H9 (cell line): ENCODE results near the gene ULK4. TPM values are rescaled to one million over a fixed set of nuclear protein-coding genes. Genes with fewer than 3 reads are reported as not detected.

Source experiments
- DNase-seq: peaks from one replicate; pipeline ENCODE4 v3.0.0-alpha.2; 2017
- H2AFZ ChIP-seq: one replicate; pipeline ENCODE4 v1.6.1; 2013; ENCODE audit warnings: mild to moderate bottlenecking, low read length, control low read depth, moderate library complexity
- H2AK5ac ChIP-seq: 2 replicates; pipeline ENCODE4 v1.6.1; 2013; ENCODE audit warnings: low read length, control low read depth, mixed read lengths; ENCODE audit not compliant: insufficient read length
- H2BK120ac ChIP-seq: one replicate; pipeline ENCODE4 v1.6.1; 2013; ENCODE audit warnings: low read depth, mild to moderate bottlenecking, low read length, control low read depth, inconsistent platforms; ENCODE audit not compliant: poor library complexity, severe bottlenecking
- H2BK12ac ChIP-seq: 2 replicates; pipeline ENCODE4 v1.6.1; 2013; ENCODE audit warnings: low read length, control low read depth, mixed read lengths, low read depth; ENCODE audit not compliant: insufficient read length
- H2BK15ac ChIP-seq: 2 replicates; pipeline ENCODE4 v1.6.1; 2013; ENCODE audit warnings: low read depth, low read length, control low read depth
- H2BK20ac ChIP-seq: one replicate; pipeline ENCODE4 v1.6.1; 2013; ENCODE audit warnings: low read depth, mild to moderate bottlenecking, low read length, control low read depth, inconsistent platforms; ENCODE audit not compliant: poor library complexity, severe bottlenecking
- H2BK5ac ChIP-seq: 2 replicates; pipeline ENCODE4 v1.6.1; 2013; ENCODE audit warnings: low read length, control low read depth, mixed read lengths; ENCODE audit not compliant: insufficient read length
- H3K14ac ChIP-seq: 2 replicates; pipeline ENCODE4 v1.6.1; 2013; ENCODE audit warnings: low read length, control low read depth; ENCODE audit not compliant: insufficient read depth
- H3K18ac ChIP-seq: 2 replicates; pipeline ENCODE4 v1.6.1; 2013; ENCODE audit warnings: low read depth, mild to moderate bottlenecking, mixed read lengths, low read length, control low read depth; ENCODE audit not compliant: insufficient read length
- H3K23ac ChIP-seq: 2 replicates; pipeline ENCODE4 v1.6.1; 2013; ENCODE audit warnings: low read length, control low read depth, mixed read lengths, low read depth; ENCODE audit not compliant: insufficient read length
- H3K23me2 ChIP-seq: 2 replicates; pipeline ENCODE4 v1.6.1; 2013; ENCODE audit warnings: low read depth, mild to moderate bottlenecking, mixed read lengths, low read length, control low read depth; ENCODE audit not compliant: insufficient read length, poor library complexity, severe bottlenecking
- H3K27ac ChIP-seq: 2 replicates; pipeline ENCODE4 v1.5.1; 2013; ENCODE audit warnings: low read length, control low read depth, mixed read lengths, low read depth; ENCODE audit not compliant: insufficient read length
- H3K27me3 ChIP-seq: 2 replicates; pipeline ENCODE4 v1.6.1; 2013; ENCODE audit warnings: low read length, control low read depth, inconsistent platforms; ENCODE audit not compliant: insufficient read depth
- H3K4ac ChIP-seq: 2 replicates; pipeline ENCODE4 v1.6.1; 2013; ENCODE audit warnings: low read depth, mild to moderate bottlenecking, control low read depth, inconsistent platforms, low read length, moderate library complexity
- H3K4me1 ChIP-seq: 2 replicates; pipeline ENCODE4 v1.6.1; 2013; ENCODE audit warnings: low read length, control low read depth, inconsistent platforms; ENCODE audit not compliant: insufficient read depth
- H3K4me2 ChIP-seq: 2 replicates; pipeline ENCODE4 v1.6.1; 2013; ENCODE audit warnings: low read length, control low read depth, mixed read lengths; ENCODE audit not compliant: insufficient read length, insufficient read depth
- H3K56ac ChIP-seq: 2 replicates; pipeline ENCODE4 v1.6.1; 2013; ENCODE audit warnings: low read depth, mild to moderate bottlenecking, mixed read lengths, low read length, control low read depth; ENCODE audit not compliant: insufficient read length
- H3K79me1 ChIP-seq: 2 replicates; pipeline ENCODE4 v1.6.1; 2013; ENCODE audit warnings: low read depth, mild to moderate bottlenecking, moderate library complexity, low read length, control low read depth, inconsistent platforms; ENCODE audit not compliant: insufficient read depth, poor library complexity, severe bottlenecking
- H3K79me2 ChIP-seq: 2 replicates; pipeline ENCODE4 v1.6.1; 2013; ENCODE audit warnings: low read length, control low read depth, inconsistent platforms; ENCODE audit not compliant: insufficient read depth
- H3K9ac ChIP-seq: 2 replicates; pipeline ENCODE4 v1.6.1; 2013; ENCODE audit warnings: low read length, control low read depth, mixed read lengths; ENCODE audit not compliant: insufficient read length; ENCODE audit errors: extremely low read depth
- H3K9me3 ChIP-seq: one replicate; pipeline ENCODE4 v1.6.1; 2013; ENCODE audit warnings: low read depth, low read length, inconsistent platforms; ENCODE audit not compliant: control insufficient read depth
- H3T11ph ChIP-seq: one replicate; pipeline ENCODE4 v1.6.1; 2013; ENCODE audit warnings: mild to moderate bottlenecking, low read length, control low read depth, inconsistent platforms
- H4K20me1 ChIP-seq: one replicate; pipeline ENCODE4 v1.6.1; 2013; ENCODE audit not compliant: control insufficient read depth, insufficient read length, insufficient read depth
- H4K5ac ChIP-seq: 2 replicates; pipeline ENCODE4 v1.6.1; 2013; ENCODE audit warnings: low read depth, mild to moderate bottlenecking, mixed read lengths, low read length, control low read depth; ENCODE audit not compliant: insufficient read length
- H4K8ac ChIP-seq: replicated peaks from 2 replicates; pipeline ENCODE4 v1.6.1; 2013; ENCODE audit warnings: low read length, control low read depth, mixed read lengths, low read depth; ENCODE audit not compliant: insufficient read length
- H4K91ac ChIP-seq: 2 replicates; pipeline ENCODE4 v1.6.1; 2013; ENCODE audit warnings: low read depth, mild to moderate bottlenecking, moderate library complexity, mixed read lengths, low read length, control low read depth; ENCODE audit not compliant: insufficient read length
- H3K27ac Mint-ChIP-seq, 3 experiments: 2 replicates in 2 of 3; 3 replicates in 1 of 3; pipeline ENCODE4 v1.8.0; 2020 to 2021; ENCODE audit warnings: mixed read lengths in 3 of 3, mild to moderate bottlenecking in 1 of 3, moderate library complexity in 1 of 3
- H3K27me3 Mint-ChIP-seq: 2 replicates; pipeline ENCODE4 v1.8.0; 2021; ENCODE audit warnings: low read depth, mild to moderate bottlenecking, moderate library complexity, mixed read lengths
- H3K36me3 Mint-ChIP-seq, 3 experiments: 2 replicates in 2 of 3; 3 replicates in 1 of 3; pipeline ENCODE4 v1.8.0; 2020 to 2021; ENCODE audit warnings: low read depth in 3 of 3, mixed read lengths in 3 of 3; ENCODE audit not compliant: insufficient read depth in 1 of 3
- H3K4me1 Mint-ChIP-seq, 2 experiments: 2 replicates each; pipeline ENCODE4 v1.8.0; 2020; ENCODE audit warnings: mixed read lengths in 2 of 2
- H3K4me3 Mint-ChIP-seq, 2 experiments: 2 replicates in 1 of 2; 3 replicates in 1 of 2; pipeline ENCODE4 v1.8.0; 2020 to 2021; ENCODE audit warnings: mild to moderate bottlenecking in 2 of 2, mixed read lengths in 2 of 2, moderate library complexity in 1 of 2
- H3K9me3 Mint-ChIP-seq, 2 experiments: 2 replicates in 1 of 2; 3 replicates in 1 of 2; pipeline ENCODE4 v1.8.0; 2020; ENCODE audit warnings: mild to moderate bottlenecking in 2 of 2, mixed read lengths in 2 of 2, moderate library complexity in 1 of 2
- total RNA-seq: library from RNA; stranded (reverse); gene quantifications from 2 replicates; pipeline ENCODE4 v1.2.1, GENCODE V29; 2021
- TF ChIP-seq, protein P1 (sequence below): fragments of 200-600 bp; sonication (generic); conservative IDR thresholded peaks from 3 replicates; pipeline ENCODE4 v1.8.0; 2021; ENCODE audit warnings: antibody characterized with exemption, mild to moderate bottlenecking

Gene ULK4
- total RNA-seq, 1 experiment from 2014 or later: 12.9 TPM

DNA sequence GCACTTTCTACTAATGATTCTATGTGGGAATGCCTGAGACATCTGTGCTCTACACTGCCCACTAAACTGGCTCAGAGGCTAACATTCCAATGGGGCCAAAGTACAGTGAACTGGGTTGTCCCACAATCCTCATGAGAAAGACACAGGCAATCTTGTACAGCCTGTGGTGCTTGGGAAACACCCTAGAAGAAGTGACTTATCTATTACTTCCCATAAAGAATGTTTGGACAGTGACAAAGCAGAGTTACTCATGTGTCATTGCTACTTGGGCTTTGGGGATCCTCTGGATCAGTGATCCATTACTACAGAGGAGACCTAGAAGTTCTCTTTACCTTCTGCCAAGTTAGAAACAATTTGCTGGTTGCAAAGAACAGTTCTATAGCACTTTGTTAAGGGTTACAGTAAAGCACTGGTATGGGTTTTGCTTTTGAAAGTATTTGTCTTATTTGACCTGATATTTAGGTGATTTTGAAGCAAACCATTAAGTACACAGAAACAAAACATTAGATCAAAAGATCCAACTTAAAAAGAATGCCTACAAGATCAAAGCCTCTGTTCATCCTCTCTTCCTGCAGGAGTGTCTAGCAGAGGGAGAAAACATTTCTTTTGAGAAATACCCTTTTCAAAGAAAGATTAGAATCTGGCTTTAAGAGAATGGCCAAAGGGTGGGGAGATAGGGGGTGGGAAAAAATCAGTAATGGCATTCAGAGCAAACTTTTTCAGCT is 686.8 kb downstream of the ULK4 start:
- Histone ChIP-seq H3T11ph (no peak overlapping the region), H2BK120ac (no peak overlapping the region), H3K4me2 (no peak overlapping the region), H3K9ac (no peak overlapping the region), H3K79me2 (no peaks in the 10 kb centered on the region), H3K4me1 (peaks cover 3% of the 10 kb centered on the region; the same call in 1 of the 2 replicates), H3K23me2 (no peaks in the 10 kb centered on the region), H3K56ac (no peak overlapping the region), H2BK12ac (no peak overlapping the region), H2BK5ac (no peak overlapping the region), H3K27ac (no peak overlapping the region), H2AK5ac (no peak overlapping the region), H3K14ac (no peak overlapping the region), H2BK15ac (no peak overlapping the region), H3K18ac (no peak overlapping the region), H4K20me1 (no peaks in the 10 kb centered on the region), H2BK20ac (no peak overlapping the region), H3K9me3 (no peaks in the 10 kb centered on the region), H2AFZ (no peak overlapping the region), H4K91ac (no peak overlapping the region), H3K27me3 (no peaks in the 10 kb centered on the region), H3K4ac (no peak overlapping the region), H4K5ac (no peak overlapping the region), H3K23ac (no peak overlapping the region), H4K8ac (no peak overlapping the region), H3K79me1 (no peaks in the 10 kb centered on the region)
- peaks cover 8 to 12% of the 10 kb centered on the region in 2 experiments; a peak in 4 of 5 replicates for H3K9me3 Mint-ChIP-seq
- no peak overlapping the region for H3K4me3 Mint-ChIP-seq
- H3K36me3 Mint-ChIP-seq: peaks cover 0 to 8% (median 0%) of the 10 kb centered on the region in 3 experiments; a peak in 4 of 7 replicates
- H3K27ac Mint-ChIP-seq: no peak overlapping the region
- TF ChIP-seq, protein P1, sequence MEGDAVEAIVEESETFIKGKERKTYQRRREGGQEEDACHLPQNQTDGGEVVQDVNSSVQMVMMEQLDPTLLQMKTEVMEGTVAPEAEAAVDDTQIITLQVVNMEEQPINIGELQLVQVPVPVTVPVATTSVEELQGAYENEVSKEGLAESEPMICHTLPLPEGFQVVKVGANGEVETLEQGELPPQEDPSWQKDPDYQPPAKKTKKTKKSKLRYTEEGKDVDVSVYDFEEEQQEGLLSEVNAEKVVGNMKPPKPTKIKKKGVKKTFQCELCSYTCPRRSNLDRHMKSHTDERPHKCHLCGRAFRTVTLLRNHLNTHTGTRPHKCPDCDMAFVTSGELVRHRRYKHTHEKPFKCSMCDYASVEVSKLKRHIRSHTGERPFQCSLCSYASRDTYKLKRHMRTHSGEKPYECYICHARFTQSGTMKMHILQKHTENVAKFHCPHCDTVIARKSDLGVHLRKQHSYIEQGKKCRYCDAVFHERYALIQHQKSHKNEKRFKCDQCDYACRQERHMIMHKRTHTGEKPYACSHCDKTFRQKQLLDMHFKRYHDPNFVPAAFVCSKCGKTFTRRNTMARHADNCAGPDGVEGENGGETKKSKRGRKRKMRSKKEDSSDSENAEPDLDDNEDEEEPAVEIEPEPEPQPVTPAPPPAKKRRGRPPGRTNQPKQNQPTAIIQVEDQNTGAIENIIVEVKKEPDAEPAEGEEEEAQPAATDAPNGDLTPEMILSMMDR: no peak
- H3K27me3 Mint-ChIP-seq: no peaks in the 10 kb centered on the region; the same call in none of the 2 replicates
- H3K4me1 Mint-ChIP-seq: peaks cover 13 to 17% of the 10 kb centered on the region in 2 experiments
- no peak for DNase-seq
